Activated CD4-positive, alpha-beta T cell treated with anti-CD3 and anti-CD28 coated beads, Interleukin-2, amount 10 ng/mL, durations not matched to agents 7 days and 5 days (primary cell): Measurements from ENCODE around the gene KRTAP10-7. TPM values are rescaled to one million over a fixed set of nuclear protein-coding genes. Genes with fewer than 3 reads are reported as not detected.
"Not testable (repeated sequence)": the region's sequence is repeated elsewhere in the genome, so short reads cannot be mapped to it uniquely, and the experiment has no call there.

Source experiments
- CTCF ChIA-PET: fragments of 350-600 bp; sonication (Branson Sonifier 250); formaldehyde crosslinking; loops from one replicate; lab custom pipeline; 2021; ENCODE audit warnings: antibody characterized with exemption; lab: Charles Lee
- POLR2A ChIA-PET: fragments of 350-600 bp; sonication (Branson Sonifier 250); formaldehyde crosslinking; loops from one replicate; lab custom pipeline; 2021; ENCODE audit warnings: antibody characterized with exemption; lab: Charles Lee
- DNase-seq: peaks from one replicate; pipeline ENCODE4 v3.0.0-alpha.2; 2020
- H3K27ac Mint-ChIP-seq: one replicate; pipeline ENCODE4 v1.8.0; 2021; ENCODE audit warnings: mild to moderate bottlenecking, moderate library complexity, mixed read lengths
- H3K27me3 Mint-ChIP-seq: one replicate; pipeline ENCODE4 v1.8.0; 2021; ENCODE audit warnings: mixed read lengths
- H3K36me3 Mint-ChIP-seq: one replicate; pipeline ENCODE4 v1.8.0; 2021; ENCODE audit warnings: low read depth, mixed read lengths
- H3K4me1 Mint-ChIP-seq: one replicate; pipeline ENCODE4 v1.8.0; 2021; ENCODE audit warnings: mixed read lengths
- H3K4me3 Mint-ChIP-seq: one replicate; pipeline ENCODE4 v1.8.0; 2021; ENCODE audit warnings: mild to moderate bottlenecking, moderate library complexity, mixed read lengths
- H3K9me3 Mint-ChIP-seq: one replicate; pipeline ENCODE4 v1.8.0; 2021; ENCODE audit warnings: mixed read lengths
- total RNA-seq, 2 experiments: library from RNA; stranded (reverse); gene quantifications; one replicate each; pipeline ENCODE4 v1.2.3, GENCODE V29; 2021

Gene KRTAP10-7
- total RNA-seq, 2 experiments from 2014 or later: not detected

DNA sequence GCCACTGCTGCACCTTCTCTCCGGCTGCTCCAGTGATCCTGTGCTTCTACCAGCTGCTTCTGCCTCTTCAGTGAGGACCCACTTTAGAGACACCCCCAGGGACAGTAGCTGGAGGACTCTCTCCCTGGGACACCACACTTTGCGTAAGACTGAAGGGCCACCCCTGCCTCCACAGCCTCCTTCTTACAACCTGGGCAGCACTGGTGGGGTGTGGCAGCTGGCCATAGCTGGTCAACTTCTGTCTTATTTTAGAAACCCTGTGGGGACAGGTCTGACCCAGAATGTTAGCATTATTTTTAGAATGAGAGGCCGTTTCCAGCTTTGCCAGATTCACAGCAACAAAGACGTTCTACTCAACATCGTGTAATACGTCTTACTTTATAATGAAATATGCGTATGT lies 25.4 kb downstream of the KRTAP10-7 start:
- Mint-ChIP-seq H3K9me3 (peaks cover 47% of the 10 kb centered on the region), H3K36me3 (peaks cover 24% of the 10 kb centered on the region), H3K27me3 (peaks cover 11% of the 10 kb centered on the region), H3K4me1 (peaks cover 12% of the 10 kb centered on the region), H3K27ac (no peak overlapping the region), H3K4me3 (no peak overlapping the region)
- no peak for DNase-seq
- POLR2A ChIA-PET: no interaction called here
- CTCF ChIA-PET: interaction anchor here (1.0 to 1.3 kb wide), 2 partner anchors 28 to 32 kb away, joined by 3 read pairs; partner anchors contain the start of gene KRTAP12-3

DNA sequence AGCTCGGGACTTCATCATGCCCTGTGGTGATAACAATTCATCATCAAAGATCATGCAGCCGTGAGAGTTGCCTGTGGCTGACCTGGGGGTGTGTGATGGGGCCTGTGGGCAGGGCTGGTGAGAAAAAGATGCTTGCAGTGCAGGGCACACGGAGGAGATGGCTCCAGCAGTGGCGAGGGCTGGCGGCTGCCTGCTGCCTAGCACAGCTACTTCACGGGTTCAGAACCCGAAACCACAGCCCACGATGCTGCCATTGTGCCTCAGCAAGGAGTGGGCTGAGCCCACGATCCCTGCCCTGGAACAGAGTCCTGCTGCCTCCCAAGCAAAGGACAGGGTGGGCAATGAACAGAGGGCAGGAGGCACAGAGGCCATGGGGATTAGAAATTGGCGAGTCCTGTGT lies 25.9 kb downstream of the KRTAP10-7 start:
- H3K27ac Mint-ChIP-seq: no peak overlapping the region
- H3K27me3 Mint-ChIP-seq: peaks cover 11% of the 10 kb centered on the region
- DNase-seq: no peak
- POLR2A ChIA-PET: no interaction called here
- peaks cover 12% of the 10 kb centered on the region for H3K4me1 Mint-ChIP-seq
- CTCF ChIA-PET: interaction anchor here (1.0 to 1.5 kb wide), 3 partner anchors 17 to 31 kb away, joined by 3 read pairs; partner anchors contain the start of gene KRTAP12-3
- peaks cover 49% of the 10 kb centered on the region for H3K9me3 Mint-ChIP-seq
- H3K36me3 Mint-ChIP-seq: peaks cover 26% of the 10 kb centered on the region
- no peak overlapping the region for H3K4me3 Mint-ChIP-seq

DNA sequence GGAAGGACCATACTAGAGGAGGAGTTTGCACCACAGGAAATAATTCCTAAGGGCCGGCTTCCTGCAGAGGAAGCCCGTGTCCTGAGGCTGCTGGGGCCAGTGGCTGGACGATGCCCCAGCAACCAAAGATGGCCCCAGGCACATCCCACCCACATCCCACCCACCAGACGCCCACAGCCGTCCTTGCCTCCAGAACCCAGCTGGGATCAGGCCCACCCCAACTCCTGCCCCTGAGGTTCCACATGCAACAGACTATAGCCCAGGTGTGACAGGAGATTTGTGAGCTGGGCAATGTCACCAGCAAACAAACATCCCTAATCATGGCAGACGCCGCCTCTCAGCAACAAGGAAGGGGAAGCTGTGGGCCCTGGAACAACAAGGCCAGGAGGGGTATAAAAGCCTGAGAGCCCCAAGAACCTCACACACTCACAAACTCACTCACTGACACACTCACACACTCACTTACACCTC lies 26.3 kb downstream of the KRTAP10-7 start, which contains the start of gene KRTAP10-9:
Gene KRTAP10-9, plus strand, starts transcription at position 421 of the 471 bp plus-strand sequence. CDS start 79 bp downstream, outside the sequence.
- POLR2A ChIA-PET: no interaction called here
- no peak for DNase-seq
- Mint-ChIP-seq H3K27ac (no peak within 1 kb of the TSS), H3K36me3 (peaks cover 25% of the 10 kb centered on the region), H3K4me3 (no peak within 1 kb of the TSS), H3K27me3 (peaks cover 12% of the 10 kb centered on the region), H3K4me1 (peaks cover 12% of the 10 kb centered on the region), H3K9me3 (peaks cover 51% of the 10 kb centered on the region)
- CTCF ChIA-PET: interaction anchor here (1.2 to 1.5 kb wide), 2 partner anchors 18 to 87 kb away, joined by 3 read pairs; no protein-coding TSS in a partner anchor

DNA sequence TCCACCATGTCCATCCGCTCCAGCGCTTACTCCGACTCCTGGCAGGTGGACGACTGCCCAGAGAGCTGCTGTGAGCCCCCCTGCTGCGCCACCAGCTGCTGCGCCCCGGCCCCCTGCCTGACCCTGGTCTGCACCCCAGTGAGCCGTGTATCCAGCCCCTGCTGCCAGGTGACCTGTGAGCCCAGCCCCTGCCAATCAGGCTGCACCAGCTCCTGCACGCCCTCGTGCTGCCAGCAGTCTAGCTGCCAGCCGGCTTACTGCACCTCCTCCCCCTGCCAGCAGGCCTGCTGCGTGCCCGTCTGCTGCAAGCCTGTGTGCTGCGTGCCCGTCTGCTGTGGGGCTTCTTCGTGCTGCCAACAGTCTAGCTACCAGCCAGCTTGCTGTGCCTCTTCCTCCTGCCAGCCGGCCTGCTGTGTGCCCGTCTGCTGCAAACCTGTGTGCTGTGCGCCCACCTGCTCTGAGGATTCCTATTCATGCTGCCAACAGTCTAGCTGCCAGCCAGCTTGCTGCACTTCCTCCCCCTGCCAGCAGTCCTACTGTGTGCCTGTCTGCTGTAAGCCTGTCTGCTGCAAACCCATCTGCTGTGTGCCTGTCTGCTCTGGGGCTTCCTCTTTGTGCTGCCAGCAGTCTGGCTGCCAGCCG lies 26.9 kb downstream of the KRTAP10-7 start:
- Mint-ChIP-seq H3K27me3 (peaks cover 13% of the 10 kb centered on the region), H3K4me1 (peaks cover 12% of the 10 kb centered on the region), H3K36me3 (peaks cover 24% of the 10 kb centered on the region), H3K9me3 (peaks cover 53% of the 10 kb centered on the region)
- H3K4me3 Mint-ChIP-seq, DNase-seq, POLR2A ChIA-PET, H3K27ac Mint-ChIP-seq: not testable (repeated sequence)
- CTCF ChIA-PET: interaction anchor here (1.2 to 1.5 kb wide), 2 partner anchors 18 to 86 kb away, joined by 3 read pairs; no protein-coding TSS in a partner anchor

DNA sequence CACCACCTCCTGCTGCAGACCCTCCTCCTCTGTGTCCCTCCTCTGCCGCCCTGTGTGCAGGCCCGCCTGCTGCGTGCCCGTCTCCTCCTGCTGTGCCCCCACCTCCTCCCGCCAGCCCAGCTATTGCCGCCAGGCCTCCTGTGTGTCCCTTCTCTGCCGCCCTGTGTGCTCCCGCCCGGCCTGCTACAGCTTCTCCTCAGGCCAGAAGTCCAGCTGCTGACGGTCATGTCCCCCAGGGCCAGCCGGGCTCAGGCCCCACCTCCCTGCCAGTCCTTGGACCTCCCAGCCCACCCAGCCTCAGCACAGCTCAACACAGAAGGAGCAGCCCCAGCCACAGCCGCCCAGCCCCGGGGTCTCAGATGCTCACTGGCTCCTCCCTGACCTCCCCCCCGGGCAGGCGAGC lies 27.4 kb downstream of the KRTAP10-7 start:
- POLR2A ChIA-PET, DNase-seq, H3K27ac Mint-ChIP-seq, H3K4me3 Mint-ChIP-seq: not testable (repeated sequence)
- Mint-ChIP-seq H3K27me3 (peaks cover 13% of the 10 kb centered on the region), H3K4me1 (peaks cover 12% of the 10 kb centered on the region), H3K9me3 (peaks cover 48% of the 10 kb centered on the region), H3K36me3 (peaks cover 24% of the 10 kb centered on the region)
- CTCF ChIA-PET: interaction anchor here (1.2 to 1.6 kb wide), 3 partner anchors 19 to 86 kb away, joined by 3 read pairs; partner anchors contain the start of gene KRTAP12-4

DNA sequence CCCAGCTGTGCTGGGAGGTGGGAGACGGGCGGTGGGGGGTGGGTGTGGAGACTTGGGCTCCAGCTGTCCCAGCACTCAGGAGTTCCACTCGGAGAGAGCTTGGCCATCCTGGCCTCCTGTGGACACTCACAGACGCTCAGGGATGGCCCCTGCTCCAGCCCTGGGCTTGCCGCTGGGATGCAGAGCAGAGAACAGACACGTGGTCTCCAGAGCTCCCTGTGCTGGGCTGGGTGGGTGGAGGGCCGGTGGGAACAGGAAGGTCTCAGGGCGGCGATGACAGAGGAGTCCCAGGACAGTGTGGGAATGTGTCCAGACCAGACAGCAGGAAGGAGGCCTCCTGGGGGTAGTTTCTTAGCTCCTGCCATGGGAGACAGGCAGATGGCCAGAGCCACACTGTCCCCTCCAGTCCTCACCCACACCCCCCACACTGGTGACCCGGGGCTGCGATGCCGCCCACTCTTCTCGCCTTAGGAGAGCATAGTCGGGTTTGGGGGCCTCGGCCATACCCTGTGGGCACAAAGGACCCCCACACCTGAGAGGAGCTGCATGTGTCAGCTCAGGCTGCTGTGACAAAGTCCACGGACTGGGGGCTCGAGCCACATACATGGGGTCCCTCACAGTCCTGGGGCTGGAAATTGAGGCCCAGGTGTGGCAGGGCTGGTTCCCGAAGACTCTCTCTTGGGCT lies 28.5 kb downstream of the KRTAP10-7 start:
- H3K27me3 Mint-ChIP-seq: peaks cover 13% of the 10 kb centered on the region
- DNase-seq: no peak
- no peak overlapping the region for H3K4me3 Mint-ChIP-seq
- CTCF ChIA-PET: interaction anchor here (1.6 kb wide), 1 partner anchor 26 kb away, joined by 3 read pairs; the partner anchor contains the start of gene KRTAP12-4
- no peak overlapping the region for H3K27ac Mint-ChIP-seq
- POLR2A ChIA-PET: no interaction called here
- H3K9me3 Mint-ChIP-seq: peaks cover 43% of the 10 kb centered on the region
- H3K4me1 Mint-ChIP-seq: peaks cover 12% of the 10 kb centered on the region
- peaks cover 19% of the 10 kb centered on the region for H3K36me3 Mint-ChIP-seq

DNA sequence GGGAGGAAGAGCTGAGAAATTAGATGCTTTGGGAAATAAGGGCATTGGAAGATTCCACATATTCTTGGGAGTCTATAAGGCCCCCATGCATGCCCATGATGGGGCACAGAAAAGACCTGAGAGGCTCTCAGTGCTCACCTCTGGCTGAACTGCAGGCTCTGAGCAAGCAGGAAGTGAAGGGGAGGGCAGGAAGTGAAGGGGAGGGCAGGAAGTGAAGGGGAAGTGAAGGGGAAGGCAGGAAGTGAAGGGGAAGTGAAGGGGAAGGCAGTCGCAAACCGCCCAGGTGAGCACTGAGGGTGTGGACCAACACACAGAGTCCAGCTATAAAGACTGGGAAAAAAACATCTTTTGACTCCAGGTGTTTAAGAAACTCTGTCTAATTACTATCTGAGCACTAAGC lies 30.0 kb downstream of the KRTAP10-7 start:
- Mint-ChIP-seq H3K27ac (no peak overlapping the region), H3K4me3 (no peak overlapping the region), H3K27me3 (peaks cover 15% of the 10 kb centered on the region), H3K9me3 (peaks cover 34% of the 10 kb centered on the region), H3K36me3 (peaks cover 13% of the 10 kb centered on the region), H3K4me1 (peaks cover 12% of the 10 kb centered on the region)
- ChIA-PET CTCF (no interaction called here), POLR2A (no interaction called here)
- DNase-seq: no peak

DNA sequence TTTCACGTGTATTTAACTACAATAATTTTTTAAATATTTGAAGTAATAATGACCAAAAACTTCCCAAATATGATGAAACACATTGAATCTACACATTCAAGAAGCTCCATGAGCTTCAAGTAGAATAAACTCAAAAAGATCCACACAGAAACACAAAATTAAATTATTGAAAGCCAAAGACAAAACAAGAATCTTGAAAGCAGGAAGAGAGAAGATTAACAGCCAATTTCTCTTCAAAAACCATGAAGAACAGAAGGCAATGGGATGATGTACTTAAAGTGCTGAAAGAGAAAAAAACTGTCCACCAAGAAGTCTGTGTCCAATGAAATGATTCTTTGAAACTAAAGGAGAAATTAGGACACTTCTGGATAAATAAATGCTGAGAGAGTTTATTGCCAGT lies 31.7 kb downstream of the KRTAP10-7 start:
- ChIA-PET CTCF (no interaction called here), POLR2A (no interaction called here)
- peaks cover 13% of the 10 kb centered on the region for H3K36me3 Mint-ChIP-seq
- no peak overlapping the region for H3K4me3 Mint-ChIP-seq
- peaks cover 34% of the 10 kb centered on the region for H3K9me3 Mint-ChIP-seq
- H3K27ac Mint-ChIP-seq: no peak overlapping the region
- peaks cover 12% of the 10 kb centered on the region for H3K4me1 Mint-ChIP-seq
- H3K27me3 Mint-ChIP-seq: peaks cover 15% of the 10 kb centered on the region
- DNase-seq: no peak

DNA sequence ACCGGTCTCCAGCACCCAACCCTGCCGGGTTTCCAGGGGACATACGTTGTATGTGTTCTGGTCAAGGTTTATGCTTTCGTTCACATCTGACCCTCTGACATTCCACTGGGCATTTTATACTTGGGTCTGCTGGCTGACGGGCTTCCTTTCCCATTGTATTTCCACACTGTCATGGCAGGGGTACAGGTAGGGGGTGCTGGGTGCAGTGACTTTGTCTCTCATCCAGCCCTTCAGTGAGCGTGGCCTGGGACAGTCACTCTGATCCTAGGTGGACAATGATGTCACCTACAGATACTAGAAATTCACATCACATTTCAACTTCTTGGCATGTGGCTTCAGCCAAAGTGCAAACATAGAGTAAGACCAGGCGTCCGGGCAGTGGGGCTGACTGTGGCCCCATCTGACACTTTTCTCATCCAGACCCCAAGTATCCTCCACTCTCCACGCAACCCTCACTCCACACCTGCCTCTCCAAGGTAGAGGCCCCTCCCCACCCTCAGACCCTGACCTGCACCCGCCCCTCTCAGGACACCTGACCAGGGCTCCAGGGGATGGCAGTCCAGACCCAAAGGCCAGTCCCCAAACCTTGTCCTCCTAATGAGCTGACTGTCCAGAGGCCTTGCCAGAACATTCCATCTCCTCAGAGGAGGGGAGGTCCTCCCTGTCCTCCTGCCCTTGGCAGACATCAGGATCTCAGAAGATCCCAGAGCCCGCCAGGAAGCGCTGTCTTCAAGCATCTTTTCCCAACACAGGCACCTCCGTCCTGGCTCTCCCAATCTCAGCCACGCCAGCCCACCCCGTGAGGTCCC lies 36.0 kb downstream of the KRTAP10-7 start:
- H3K9me3 Mint-ChIP-seq: peaks cover 23% of the 10 kb centered on the region
- no peak overlapping the region for H3K4me3 Mint-ChIP-seq
- DNase-seq: no peak
- no peak overlapping the region for H3K27ac Mint-ChIP-seq
- H3K36me3 Mint-ChIP-seq: no peaks in the 10 kb centered on the region
- ChIA-PET CTCF (no interaction called here), POLR2A (no interaction called here)
- H3K27me3 Mint-ChIP-seq: peaks cover 15% of the 10 kb centered on the region
- H3K4me1 Mint-ChIP-seq: no peaks in the 10 kb centered on the region

DNA sequence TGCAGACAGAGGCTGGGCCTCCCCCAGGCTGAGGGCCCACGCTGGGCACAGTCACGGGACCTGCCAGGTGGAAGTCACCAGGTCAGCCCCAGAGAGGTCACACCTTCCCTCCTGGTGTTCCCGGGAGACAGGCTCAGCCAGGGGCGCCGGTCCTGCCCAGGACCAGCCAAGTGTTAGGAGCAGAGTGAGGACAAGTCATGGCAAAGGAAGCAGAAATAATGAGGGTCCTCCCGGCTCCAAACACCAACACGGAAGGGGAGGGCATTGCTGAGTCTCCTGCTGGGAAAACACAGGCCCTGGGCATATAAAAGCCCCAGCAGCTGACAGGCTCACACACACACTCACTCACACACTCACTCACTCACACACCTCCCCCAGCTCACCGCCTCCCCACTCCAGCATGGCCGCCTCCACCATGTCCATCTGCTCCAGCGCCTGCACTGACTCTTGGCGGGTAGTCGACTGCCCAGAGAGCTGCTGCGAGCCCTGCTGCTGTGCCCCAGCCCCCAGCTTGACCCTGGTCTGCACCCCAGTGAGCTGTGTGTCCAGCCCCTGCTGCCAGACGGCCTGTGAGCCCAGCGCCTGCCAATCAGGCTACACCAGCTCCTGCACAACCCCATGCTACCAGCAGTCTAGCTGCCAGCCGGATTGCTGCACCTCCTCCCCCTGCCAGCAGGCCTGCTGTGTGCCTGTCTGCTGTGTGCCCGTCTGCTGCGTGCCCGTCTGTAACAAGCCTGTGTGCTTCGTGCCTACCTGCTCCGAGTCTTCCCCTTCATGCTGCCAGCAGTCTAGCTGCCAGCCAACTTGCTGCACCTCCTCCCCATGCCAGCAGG lies 36.8 kb downstream of the KRTAP10-7 start, which contains the start of gene KRTAP10-10:
Gene KRTAP10-10, plus strand, starts transcription at position 339 of the 833 bp plus-strand sequence. Its CDS starts 62 bp downstream, at position 401.
- peaks cover 3% of the 10 kb centered on the region for H3K36me3 Mint-ChIP-seq
- no peaks in the 10 kb centered on the region for H3K4me1 Mint-ChIP-seq
- H3K9me3 Mint-ChIP-seq: peaks cover 21% of the 10 kb centered on the region
- no peak within 1 kb of the TSS for H3K4me3 Mint-ChIP-seq
- peaks cover 13% of the 10 kb centered on the region for H3K27me3 Mint-ChIP-seq
- no peak for DNase-seq
- ChIA-PET CTCF (no interaction called here), POLR2A (no interaction called here)
- peak within 1 kb of the TSS; percentile 7 for H3K27ac Mint-ChIP-seq

DNA sequence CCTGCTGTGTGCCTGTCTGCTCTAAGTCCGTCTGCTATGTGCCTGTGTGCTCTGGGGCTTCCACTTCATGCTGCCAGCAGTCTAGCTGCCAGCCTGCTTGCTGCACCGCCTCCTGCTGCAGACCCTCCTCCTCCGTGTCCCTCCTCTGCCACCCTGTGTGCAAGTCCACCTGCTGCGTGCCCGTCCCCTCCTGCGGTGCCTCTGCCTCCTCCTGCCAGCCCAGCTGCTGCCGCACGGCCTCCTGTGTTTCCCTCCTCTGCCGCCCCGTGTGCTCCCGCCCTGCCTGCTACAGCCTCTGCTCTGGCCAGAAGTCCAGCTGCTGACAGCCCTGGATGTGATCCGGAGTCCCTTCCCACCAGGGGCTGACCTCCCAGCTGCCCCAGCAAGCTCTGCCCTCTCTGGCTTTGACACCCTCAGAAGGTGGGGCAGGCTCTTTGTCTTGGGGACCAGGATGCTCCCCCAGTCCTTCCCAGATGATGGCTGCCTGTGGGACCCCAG lies 37.5 kb downstream of the KRTAP10-7 start:
- Mint-ChIP-seq H3K27me3 (peaks cover 14% of the 10 kb centered on the region), H3K9me3 (peaks cover 22% of the 10 kb centered on the region), H3K27ac (peak overlapping the region; percentile 7)
- CTCF ChIA-PET, POLR2A ChIA-PET, H3K36me3 Mint-ChIP-seq, H3K4me3 Mint-ChIP-seq, H3K4me1 Mint-ChIP-seq, DNase-seq: not testable (repeated sequence)
